OCI-LY3 (cell line): ENCODE results near the gene PTAR1.

Source experiments
- CTCF ChIP-seq: fragments of 200-600, 300-600 bp; sonication (generic); IDR thresholded peaks from 2 replicates; pipeline ENCODE4 v1.5.1; 2014; ENCODE audit warnings: antibody characterized with exemption, low read length, low read depth
- EZH2phosphoT487 ChIP-seq: fragments of 200-600 bp; shearing (Covaris generic); IDR thresholded peaks from 2 replicates; pipeline ENCODE4 v1.6.1; 2018; ENCODE audit warnings: antibody characterized with exemption, mixed run types, low read depth

GRCh38 chr9:69757996-69758675 lies 1.7 kb downstream of the PTAR1 start:
- TF ChIP-seq CTCF (no peak), EZH2phosphoT487 (no peak)
